Measurements from ENCODE around the gene PJVK.

DNA sequence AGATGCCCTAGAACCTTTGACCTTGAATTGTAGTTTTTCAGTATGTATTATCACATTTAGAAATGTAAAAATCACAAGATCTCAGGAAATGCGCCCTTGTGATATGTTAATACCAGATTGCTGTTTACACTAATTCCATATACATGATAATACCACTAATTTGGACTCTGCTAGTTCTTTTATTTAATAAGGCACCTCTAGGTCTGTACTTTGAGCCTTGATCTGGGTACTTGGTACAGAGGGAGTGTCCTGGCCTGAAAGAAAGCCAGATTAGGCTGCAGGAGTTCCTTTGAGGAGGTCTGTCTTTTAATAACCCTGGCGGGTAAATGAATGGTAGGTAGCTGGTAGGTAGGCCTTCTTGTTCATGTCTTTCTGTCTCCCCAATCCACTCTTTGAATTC, 55.3 kb downstream of the PJVK start:
- TF ChIP-seq, protein P1, sequence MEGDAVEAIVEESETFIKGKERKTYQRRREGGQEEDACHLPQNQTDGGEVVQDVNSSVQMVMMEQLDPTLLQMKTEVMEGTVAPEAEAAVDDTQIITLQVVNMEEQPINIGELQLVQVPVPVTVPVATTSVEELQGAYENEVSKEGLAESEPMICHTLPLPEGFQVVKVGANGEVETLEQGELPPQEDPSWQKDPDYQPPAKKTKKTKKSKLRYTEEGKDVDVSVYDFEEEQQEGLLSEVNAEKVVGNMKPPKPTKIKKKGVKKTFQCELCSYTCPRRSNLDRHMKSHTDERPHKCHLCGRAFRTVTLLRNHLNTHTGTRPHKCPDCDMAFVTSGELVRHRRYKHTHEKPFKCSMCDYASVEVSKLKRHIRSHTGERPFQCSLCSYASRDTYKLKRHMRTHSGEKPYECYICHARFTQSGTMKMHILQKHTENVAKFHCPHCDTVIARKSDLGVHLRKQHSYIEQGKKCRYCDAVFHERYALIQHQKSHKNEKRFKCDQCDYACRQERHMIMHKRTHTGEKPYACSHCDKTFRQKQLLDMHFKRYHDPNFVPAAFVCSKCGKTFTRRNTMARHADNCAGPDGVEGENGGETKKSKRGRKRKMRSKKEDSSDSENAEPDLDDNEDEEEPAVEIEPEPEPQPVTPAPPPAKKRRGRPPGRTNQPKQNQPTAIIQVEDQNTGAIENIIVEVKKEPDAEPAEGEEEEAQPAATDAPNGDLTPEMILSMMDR (conservative IDR thresholded peaks at IDR 0.05), result no peak
- TF ChIP-seq ZFX (IDR thresholded peaks at IDR 0.05), result no peak
